Natural killer cell (primary cell): Measurements from ENCODE around the gene FOXQ1. TPM values are rescaled to one million over a fixed set of nuclear protein-coding genes. Genes with fewer than 3 reads are reported as not detected.

Source experiments
- ATAC-seq, 3 donors: fragments of 150-1000 bp in 2 of 3; fragments of 200-7000 bp in 1 of 3; cut with Tn5 transposase; 1 replicate in 1 of 3; 2 replicates in 2 of 3; pipeline ENCODE4 v1.10.0; 2021; ENCODE audit warnings: mild to moderate bottlenecking in 2 of 3, moderate library complexity in 2 of 3
- DNase-seq, 2 donors: peaks; one replicate each; pipeline versions ENCODE4 v3.0.0 to v3.0.0-alpha.2; 2013 to 2021; ENCODE audit warnings: mixed read lengths in 1 of 2
- H3K27ac ChIP-seq: one replicate; pipeline ENCODE4 v1.5.1; 2013; ENCODE audit warnings: mild to moderate bottlenecking, low read length
- H3K27me3 ChIP-seq: one replicate; pipeline ENCODE4 v1.6.1; 2013; ENCODE audit warnings: low read length; ENCODE audit not compliant: control insufficient read depth, insufficient read depth
- H3K36me3 ChIP-seq: one replicate; pipeline ENCODE4 v1.6.1; 2013; ENCODE audit warnings: low read length; ENCODE audit not compliant: control insufficient read depth, insufficient read depth
- H3K4me1 ChIP-seq: one replicate; pipeline ENCODE4 v1.6.1; 2013; ENCODE audit warnings: low read length; ENCODE audit not compliant: control insufficient read depth, insufficient read depth
- H3K4me3 ChIP-seq: one replicate; pipeline ENCODE4 v1.5.1; 2013; ENCODE audit warnings: low read length
- H3K9me3 ChIP-seq: one replicate; pipeline ENCODE4 v1.6.1; 2013; ENCODE audit warnings: low read length; ENCODE audit not compliant: control insufficient read depth, insufficient read depth
- H3K27ac Mint-ChIP-seq, 2 donors: one replicate each; pipeline ENCODE4 v1.8.0; 2022; ENCODE audit warnings: mild to moderate bottlenecking in 2 of 2, mixed read lengths in 2 of 2, moderate library complexity in 1 of 2
- H3K27me3 Mint-ChIP-seq, 2 donors: one replicate each; pipeline ENCODE4 v1.8.0; 2022; ENCODE audit warnings: low read depth in 2 of 2, mixed read lengths in 2 of 2
- H3K36me3 Mint-ChIP-seq: one replicate; pipeline ENCODE4 v1.8.0; 2022; ENCODE audit warnings: mixed read lengths
- H3K4me1 Mint-ChIP-seq, 2 donors: one replicate each; pipeline ENCODE4 v1.8.0; 2022; ENCODE audit warnings: mixed read lengths in 2 of 2
- H3K4me3 Mint-ChIP-seq: one replicate; pipeline ENCODE4 v1.8.0; 2022; ENCODE audit warnings: mild to moderate bottlenecking, moderate library complexity, mixed read lengths
- H3K9me3 Mint-ChIP-seq, 2 donors: one replicate each; pipeline ENCODE4 v1.8.0; 2022; ENCODE audit warnings: mixed read lengths in 2 of 2
- WGBS: methylation state at CpG from one replicate; pipeline ENCODE4 v1.1.7; 2013; ENCODE audit warnings: missing lambda C conversion rate; ENCODE audit not compliant: insufficient coverage; 5-methylcytosine and 5-hydroxymethylcytosine counted together
- intact Hi-C: fragments of 100-400 bp; cut with micrococcal nuclease; formaldehyde crosslinking; loops from one replicate; pipeline ENCODE4 v1.14.2; 2022
- total RNA-seq, 4 donors: library from RNA; stranded (reverse); fragments of 120-200 nt in 1 of 4; gene quantifications; one replicate each; pipeline versions ENCODE4 v1.2.3 to v1.2.4, GENCODE V29; 2013 to 2022
- TF ChIP-seq, protein P1 (sequence below): fragments of 200-600 bp; IDR thresholded peaks from one replicate; pipeline ENCODE4 v1.8.0; 2022; ENCODE audit warnings: antibody characterized with exemption

Gene FOXQ1
- total RNA-seq, 3 donors from 2014 or later (not counting 1 experiment from before 2014, with no cell fraction given) = not detected

DNA sequence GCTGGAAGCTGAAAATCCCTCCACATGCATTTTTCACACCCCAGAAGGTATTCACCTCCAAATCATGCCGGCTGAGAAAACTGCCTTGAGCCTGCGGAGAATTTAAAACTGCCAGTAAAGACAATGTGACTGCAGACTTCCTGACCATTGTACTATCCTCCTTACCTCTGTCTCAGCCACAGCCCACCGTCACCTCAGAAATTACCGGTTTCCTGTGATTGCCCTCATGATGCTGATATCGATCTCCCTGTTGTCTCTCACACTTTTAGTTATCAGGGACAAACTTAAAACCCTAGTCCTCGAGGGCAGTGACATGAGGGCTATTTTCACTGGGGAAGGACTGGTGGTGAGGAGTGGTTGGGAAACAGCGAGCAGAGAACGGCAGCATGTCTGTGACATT is 30.2 kb upstream of the FOXQ1 start:
- Histone ChIP-seq H3K4me3 (no peak overlapping the region), H3K36me3 (no peaks in the 10 kb centered on the region), H3K27me3 (no peaks in the 10 kb centered on the region), H3K9me3 (no peaks in the 10 kb centered on the region), H3K4me1 (peaks cover 2% of the 10 kb centered on the region), H3K27ac (no peak overlapping the region)
- WGBS = 28% methylated on average over 8 of the region's 8 CpGs
- Mint-ChIP-seq H3K27ac (no peak overlapping the region), H3K36me3 (no peaks in the 10 kb centered on the region), H3K4me3 (no peak overlapping the region), H3K27me3 (peaks cover 24 to 60% of the 10 kb centered on the region in 2 donors), H3K9me3 (no peaks in the 10 kb centered on the region), H3K4me1 (no peaks in the 10 kb centered on the region)
- no peak for ATAC-seq
- DNase-seq = no peak
- intact Hi-C loops = no loop called here
- TF ChIP-seq, protein P1, sequence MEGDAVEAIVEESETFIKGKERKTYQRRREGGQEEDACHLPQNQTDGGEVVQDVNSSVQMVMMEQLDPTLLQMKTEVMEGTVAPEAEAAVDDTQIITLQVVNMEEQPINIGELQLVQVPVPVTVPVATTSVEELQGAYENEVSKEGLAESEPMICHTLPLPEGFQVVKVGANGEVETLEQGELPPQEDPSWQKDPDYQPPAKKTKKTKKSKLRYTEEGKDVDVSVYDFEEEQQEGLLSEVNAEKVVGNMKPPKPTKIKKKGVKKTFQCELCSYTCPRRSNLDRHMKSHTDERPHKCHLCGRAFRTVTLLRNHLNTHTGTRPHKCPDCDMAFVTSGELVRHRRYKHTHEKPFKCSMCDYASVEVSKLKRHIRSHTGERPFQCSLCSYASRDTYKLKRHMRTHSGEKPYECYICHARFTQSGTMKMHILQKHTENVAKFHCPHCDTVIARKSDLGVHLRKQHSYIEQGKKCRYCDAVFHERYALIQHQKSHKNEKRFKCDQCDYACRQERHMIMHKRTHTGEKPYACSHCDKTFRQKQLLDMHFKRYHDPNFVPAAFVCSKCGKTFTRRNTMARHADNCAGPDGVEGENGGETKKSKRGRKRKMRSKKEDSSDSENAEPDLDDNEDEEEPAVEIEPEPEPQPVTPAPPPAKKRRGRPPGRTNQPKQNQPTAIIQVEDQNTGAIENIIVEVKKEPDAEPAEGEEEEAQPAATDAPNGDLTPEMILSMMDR = no peak

DNA sequence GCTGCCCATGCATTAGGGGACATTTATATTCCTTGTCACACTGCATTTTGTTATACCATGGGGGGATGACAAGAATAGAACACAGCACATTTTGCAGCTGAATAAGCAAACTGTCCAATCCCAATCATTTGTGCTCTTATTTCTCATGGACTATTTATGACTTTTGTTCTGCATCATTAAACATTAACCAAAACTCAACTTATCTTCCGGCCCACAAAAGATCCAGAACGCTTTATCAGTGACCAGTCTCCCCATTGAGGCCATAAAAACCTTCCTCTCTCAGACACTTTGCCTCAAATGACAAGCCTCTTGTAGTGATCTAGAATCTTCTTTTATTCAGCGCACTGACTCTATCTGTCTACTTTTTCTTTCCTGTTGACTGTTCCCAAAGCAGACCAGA is 28.4 kb upstream of the FOXQ1 start:
- Mint-ChIP-seq H3K27me3 (peaks cover 18 to 51% of the 10 kb centered on the region in 2 donors), H3K4me1 (no peaks in the 10 kb centered on the region), H3K36me3 (no peaks in the 10 kb centered on the region), H3K9me3 (no peaks in the 10 kb centered on the region), H3K4me3 (no peak overlapping the region), H3K27ac (no peak overlapping the region)
- peaks cover 4% of the 10 kb centered on the region for H3K4me1 ChIP-seq
- TF ChIP-seq, protein P1 = no peak
- no peak overlapping the region for H3K27ac ChIP-seq
- H3K36me3 ChIP-seq = no peaks in the 10 kb centered on the region
- WGBS = 62% methylated on average over 3 of the region's 3 CpGs
- H3K9me3 ChIP-seq = no peaks in the 10 kb centered on the region
- H3K4me3 ChIP-seq = no peak overlapping the region
- ATAC-seq = no peak
- intact Hi-C loops = no loop called here
- H3K27me3 ChIP-seq = no peaks in the 10 kb centered on the region
- DNase-seq = no peak

DNA sequence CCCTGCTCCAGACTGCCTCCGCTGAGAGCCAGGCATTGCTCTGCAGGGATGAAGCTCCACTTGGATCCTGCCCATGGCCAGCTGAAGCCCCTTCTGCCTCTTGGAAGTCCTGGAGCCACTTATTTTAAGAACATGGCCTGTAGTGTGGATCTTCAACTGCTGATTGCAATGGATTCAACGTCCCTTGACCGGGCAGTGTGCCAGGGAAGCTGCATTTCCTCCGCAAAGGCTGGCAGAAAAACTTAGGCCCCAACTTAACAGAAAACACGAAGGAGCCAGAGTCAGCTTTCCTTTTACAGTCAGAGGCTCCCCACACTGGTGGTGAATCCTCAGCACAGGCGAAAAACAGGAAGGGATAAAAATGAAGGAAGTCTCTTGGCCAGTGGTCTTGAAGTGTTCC is 26.3 kb upstream of the FOXQ1 start:
- Mint-ChIP-seq H3K27ac (no peak overlapping the region), H3K4me3 (no peak overlapping the region), H3K36me3 (no peaks in the 10 kb centered on the region), H3K9me3 (no peaks in the 10 kb centered on the region), H3K4me1 (no peaks in the 10 kb centered on the region), H3K27me3 (peaks cover 15 to 40% of the 10 kb centered on the region in 2 donors)
- intact Hi-C loops = no loop called here
- no peak for DNase-seq
- H3K27ac ChIP-seq = no peak overlapping the region
- H3K27me3 ChIP-seq = no peaks in the 10 kb centered on the region
- H3K4me1 ChIP-seq = peaks cover 4% of the 10 kb centered on the region
- WGBS = 62% methylated on average over 6 of the region's 6 CpGs
- TF ChIP-seq, protein P1 = no peak
- no peak overlapping the region for H3K4me3 ChIP-seq
- no peak for ATAC-seq
- no peaks in the 10 kb centered on the region for H3K9me3 ChIP-seq
- H3K36me3 ChIP-seq = no peaks in the 10 kb centered on the region

DNA sequence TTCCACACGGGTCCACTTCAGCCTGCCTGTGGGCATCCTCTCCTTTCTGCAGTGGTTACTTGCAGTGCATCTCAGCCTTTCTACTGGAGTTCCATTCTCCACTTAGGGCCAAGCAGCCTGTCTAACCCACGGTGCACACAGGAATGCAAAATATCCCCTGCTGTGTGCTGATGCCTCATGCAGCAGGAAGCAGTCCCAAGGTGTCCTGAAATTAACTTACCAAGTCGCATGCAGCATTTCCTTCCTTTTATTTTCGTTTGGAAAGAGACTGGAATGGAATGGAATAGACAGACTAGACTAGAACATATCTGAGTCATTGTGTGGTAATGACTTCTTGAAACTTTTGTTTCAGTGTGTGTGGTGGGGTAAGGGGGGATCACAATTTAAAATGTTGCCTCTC is 25.9 kb upstream of the FOXQ1 start:
- Histone ChIP-seq H3K27me3 (no peaks in the 10 kb centered on the region), H3K36me3 (no peaks in the 10 kb centered on the region), H3K9me3 (no peaks in the 10 kb centered on the region), H3K4me3 (no peak overlapping the region), H3K27ac (no peak overlapping the region), H3K4me1 (peaks cover 4% of the 10 kb centered on the region)
- Mint-ChIP-seq H3K4me1 (no peaks in the 10 kb centered on the region), H3K4me3 (no peak overlapping the region), H3K9me3 (no peaks in the 10 kb centered on the region), H3K27ac (no peak overlapping the region), H3K36me3 (no peaks in the 10 kb centered on the region), H3K27me3 (peaks cover 13 to 36% of the 10 kb centered on the region in 2 donors)
- WGBS = 21% methylated on average over 4 of the region's 4 CpGs
- ATAC-seq (no peak), DNase-seq (no peak)
- TF ChIP-seq, protein P1 = no peak
- intact Hi-C loops = no loop called here
